IMR-90 (cell line): ENCODE measurements around the gene THRAP3. TPM values are rescaled to one million over a fixed set of nuclear protein-coding genes. Genes with fewer than 3 reads are reported as not detected.

Source experiments
- ATAC-seq: fragments of 200-7000 bp; cut with Tn5 transposase; 2 replicates; pipeline ENCODE4 v1.9.1; 2020; ENCODE audit warnings: low read depth, mild to moderate bottlenecking, moderate library complexity
- BruUV-seq: library from RNA; stranded (reverse); fragments of 400-500 nt; replicated peaks from 2 replicates; lab custom pipeline; 2021; lab: Mats Ljungman, UMichigan
- CTCF ChIA-PET: fragments of 300-600 bp; formaldehyde crosslinking; extraction: SDS; loops from one replicate; lab custom pipeline; 2021; ENCODE audit warnings: antibody characterized with exemption; lab: Yijun Ruan, JAX
- POLR2A ChIA-PET: fragments of 300-600 bp; sonication (Branson Sonifier 250); formaldehyde crosslinking; loops from one replicate; lab custom pipeline; 2022; ENCODE audit warnings: antibody characterized with exemption; ENCODE audit not compliant: unreplicated experiment; lab: Charles Lee
- DNase-seq: peaks from one replicate; pipeline ENCODE4 v3.0.0; 2013
- H2AFZ ChIP-seq: replicated peaks from 2 replicates; pipeline ENCODE3; 2013; ENCODE audit warnings: low read length, mild to moderate bottlenecking; ENCODE audit not compliant: poor library complexity
- H2AK5ac ChIP-seq: 2 replicates; pipeline ENCODE4 v1.6.1; 2013; ENCODE audit warnings: low read depth, low read length, inconsistent platforms
- H2AK9ac ChIP-seq: replicated peaks from 2 replicates; pipeline ENCODE3; 2013; ENCODE audit warnings: mild to moderate bottlenecking, low read depth, low read length, moderate library complexity; ENCODE audit not compliant: poor library complexity
- H2BK120ac ChIP-seq: 2 replicates; pipeline ENCODE4 v1.6.1; 2013; ENCODE audit warnings: low read depth, low read length, inconsistent platforms
- H2BK15ac ChIP-seq: 3 replicates; pipeline ENCODE4 v1.6.1; 2013; ENCODE audit warnings: low read depth, low read length, inconsistent platforms
- H2BK20ac ChIP-seq: 2 replicates; pipeline ENCODE4 v1.6.1; 2013; ENCODE audit warnings: low read depth, mild to moderate bottlenecking, inconsistent platforms, low read length, moderate library complexity
- H2BK5ac ChIP-seq: 2 replicates; pipeline ENCODE4 v1.6.1; 2013; ENCODE audit warnings: mild to moderate bottlenecking, low read depth, low read length, inconsistent platforms; ENCODE audit not compliant: poor library complexity, severe bottlenecking
- H3K14ac ChIP-seq: replicated peaks from 2 replicates; pipeline ENCODE4 v1.6.1; 2013; ENCODE audit warnings: low read depth, low read length, inconsistent platforms
- H3K18ac ChIP-seq: 2 replicates; pipeline ENCODE4 v1.6.1; 2013; ENCODE audit warnings: low read depth, low read length, control low read depth
- H3K23ac ChIP-seq: 2 replicates; pipeline ENCODE4 v1.6.1; 2013; ENCODE audit warnings: low read depth, low read length, inconsistent platforms
- H3K27ac ChIP-seq: 2 replicates; pipeline ENCODE4 v1.5.1; 2013; ENCODE audit warnings: mild to moderate bottlenecking, control low read depth, low read length; ENCODE audit not compliant: insufficient read depth
- H3K27me3 ChIP-seq: 2 replicates; pipeline ENCODE4 v1.6.1; 2013; ENCODE audit warnings: low read length; ENCODE audit not compliant: control insufficient read depth, insufficient read depth
- H3K36me3 ChIP-seq: 2 replicates; pipeline ENCODE4 v1.6.1; 2013; ENCODE audit warnings: low read length, mixed read lengths; ENCODE audit not compliant: control insufficient read depth, insufficient read depth
- H3K4ac ChIP-seq: 2 replicates; pipeline ENCODE4 v1.6.1; 2013; ENCODE audit warnings: low read depth, low read length, inconsistent platforms
- H3K4me1 ChIP-seq: 2 replicates; pipeline ENCODE4 v1.6.1; 2013; ENCODE audit warnings: low read length, mixed read lengths; ENCODE audit not compliant: control insufficient read depth, insufficient read depth
- H3K4me2 ChIP-seq: 2 replicates; pipeline ENCODE4 v1.6.1; 2013; ENCODE audit warnings: low read depth, mild to moderate bottlenecking, control low read depth, low read length, moderate library complexity
- H3K4me3 ChIP-seq: 2 replicates; pipeline ENCODE4 v1.5.1; 2013; ENCODE audit warnings: low read depth, mild to moderate bottlenecking, control low read depth, low read length, moderate library complexity; ENCODE audit not compliant: insufficient read depth
- H3K56ac ChIP-seq: 2 replicates; pipeline ENCODE4 v1.6.1; 2013; ENCODE audit warnings: low read length, inconsistent platforms; ENCODE audit not compliant: insufficient read depth; ENCODE audit errors: extremely low read depth
- H3K79me1 ChIP-seq, 2 experiments: 2 replicates each; pipeline ENCODE4 v1.6.1; 2013; ENCODE audit warnings: low read length in 2 of 2, inconsistent platforms in 1 of 2, low read depth in 1 of 2
- H3K9ac ChIP-seq: 2 replicates; pipeline ENCODE4 v1.6.1; 2013; ENCODE audit warnings: low read depth, low read length, control low read depth
- H3K9me1 ChIP-seq: 2 replicates; pipeline ENCODE4 v1.6.1; 2013; ENCODE audit warnings: low read length, inconsistent platforms; ENCODE audit not compliant: insufficient read depth
- H3K9me3 ChIP-seq: 2 replicates; pipeline ENCODE4 v1.6.1; 2013; ENCODE audit warnings: low read length; ENCODE audit not compliant: control insufficient read depth, insufficient read depth
- H4K20me1 ChIP-seq: 2 replicates; pipeline ENCODE4 v1.6.1; 2013; ENCODE audit warnings: low read length, inconsistent platforms; ENCODE audit not compliant: insufficient read depth
- H4K5ac ChIP-seq: 2 replicates; pipeline ENCODE4 v1.6.1; 2013; ENCODE audit warnings: mild to moderate bottlenecking, low read depth, low read length, control low read depth
- H4K8ac ChIP-seq, 2 experiments: 2 replicates each; pipeline ENCODE4 v1.6.1; 2013; ENCODE audit warnings: low read depth in 2 of 2, low read length in 2 of 2, control low read depth in 1 of 2, inconsistent platforms in 1 of 2
- H4K91ac ChIP-seq: 2 replicates; pipeline ENCODE4 v1.6.1; 2013; ENCODE audit warnings: low read depth, low read length, inconsistent platforms; ENCODE audit not compliant: insufficient read depth
- CEBPB ChIP-seq: IDR thresholded peaks from 2 replicates; pipeline ENCODE4 v1.6.1; 2012; ENCODE audit warnings: low read depth, low read length, improper control_type of control experiment
- CHD1 ChIP-seq: IDR thresholded peaks from 2 replicates; pipeline ENCODE4 v1.6.1; 2012; ENCODE audit warnings: low read depth, low read length, improper control_type of control experiment
- FOS ChIP-seq: fragments of 150-350 bp; IDR thresholded peaks from 2 replicates; pipeline ENCODE4 v1.6.1; 2016; ENCODE audit warnings: low read depth, low read length
- MAFK ChIP-seq: IDR thresholded peaks from 2 replicates; pipeline ENCODE4 v1.6.1; 2012; ENCODE audit warnings: low read depth, low read length, improper control_type of control experiment
- MAZ ChIP-seq: IDR thresholded peaks from 2 replicates; pipeline ENCODE4 v1.6.1; 2012; ENCODE audit warnings: low read depth, mild to moderate bottlenecking, low read length, improper control_type of control experiment, moderate library complexity, borderline replicate concordance
- MXI1 ChIP-seq: IDR thresholded peaks from 2 replicates; pipeline ENCODE4 v1.6.1; 2012; ENCODE audit warnings: low read depth, mild to moderate bottlenecking, low read length, moderate library complexity, borderline replicate concordance
- NFE2L2 ChIP-seq: fragments of 150-350 bp; IDR thresholded peaks from 2 replicates; pipeline ENCODE4 v1.6.1; 2016; ENCODE audit warnings: low read depth, mild to moderate bottlenecking, low read length
- RCOR1 ChIP-seq: IDR thresholded peaks from 2 replicates; pipeline ENCODE4 v1.6.1; 2012; ENCODE audit warnings: mild to moderate bottlenecking, low read length, improper control_type of control experiment; ENCODE audit not compliant: insufficient replicate concordance
- RFX5 ChIP-seq: IDR thresholded peaks from 2 replicates; pipeline ENCODE4 v1.8.0; 2012; ENCODE audit warnings: low read depth, mild to moderate bottlenecking, low read length, moderate library complexity
- SMC3 ChIP-seq: fragments of 150-350 bp; IDR thresholded peaks from 2 replicates; pipeline ENCODE4 v1.6.1; 2016; ENCODE audit warnings: low read depth, mild to moderate bottlenecking, antibody characterized with exemption, low read length, moderate library complexity
- USF2 ChIP-seq: fragments of 150-350 bp; IDR thresholded peaks from 2 replicates; pipeline ENCODE4 v1.6.1; 2017; ENCODE audit warnings: mild to moderate bottlenecking, antibody characterized with exemption, low read length, low read depth
- WGBS, 2 experiments: methylation state at CpG; one replicate each; pipeline versions ENCODE4 v1.1.5 to v1.1.7; 2013; ENCODE audit warnings: missing lambda C conversion rate in 2 of 2; ENCODE audit not compliant: insufficient read length in 1 of 2; ENCODE audit errors: extremely low coverage in 2 of 2; 5-methylcytosine and 5-hydroxymethylcytosine counted together
- dilution Hi-C: fragments of 300-500 bp; cut with HindIII; formaldehyde crosslinking; loops from one replicate; pipeline ENCODE4 v1.14.3; 2018; ENCODE audit warnings: low sequenced_read_pairs; ENCODE audit not compliant: unreplicated experiment
- in situ Hi-C: fragments of 300-500 bp; cut with MboI; formaldehyde crosslinking; loops from 3 replicates; pipeline ENCODE4 v1.14.3; 2019; ENCODE audit warnings: low sequenced_read_pairs, inconsistent platforms, mixed read lengths
- intact Hi-C: fragments of 100-400 bp; cut with micrococcal nuclease; formaldehyde crosslinking; loops from 2 replicates; pipeline ENCODE4 v1.10.0; 2022
- polyA plus RNA-seq, 3 experiments: library from polyadenylated mRNA; depleted of rRNA; stranded (reverse); fragments of >200 nt; gene quantifications; 2 replicates each; pipeline ENCODE4 v1.2.3, GENCODE V29; 2012; ENCODE audit warnings: low replicate concordance in 1 of 3
- total RNA-seq: library from RNA; depleted of rRNA; stranded (reverse); fragments of >200 nt; gene quantifications from 2 replicates; pipeline ENCODE4 v1.2.3, GENCODE V29; 2012
- TF ChIP-seq, protein P1 (sequence below): conservative IDR thresholded peaks from 2 replicates; pipeline ENCODE4 v1.5.1; 2012; ENCODE audit warnings: mild to moderate bottlenecking, low read depth, low read length, improper control_type of control experiment
- TF ChIP-seq, protein P2 (sequence below): fragments of 150-350 bp; IDR thresholded peaks from 2 replicates; pipeline ENCODE4 v1.6.1; 2016; ENCODE audit warnings: low read depth, mild to moderate bottlenecking, low read length, moderate library complexity, borderline replicate concordance

The THRAP3 gene
- total and polyA plus RNA-seq, 2 of the 4 experiments (the other 2 are of a cell fraction) = 60.6 to 66.5 TPM

DNA sequence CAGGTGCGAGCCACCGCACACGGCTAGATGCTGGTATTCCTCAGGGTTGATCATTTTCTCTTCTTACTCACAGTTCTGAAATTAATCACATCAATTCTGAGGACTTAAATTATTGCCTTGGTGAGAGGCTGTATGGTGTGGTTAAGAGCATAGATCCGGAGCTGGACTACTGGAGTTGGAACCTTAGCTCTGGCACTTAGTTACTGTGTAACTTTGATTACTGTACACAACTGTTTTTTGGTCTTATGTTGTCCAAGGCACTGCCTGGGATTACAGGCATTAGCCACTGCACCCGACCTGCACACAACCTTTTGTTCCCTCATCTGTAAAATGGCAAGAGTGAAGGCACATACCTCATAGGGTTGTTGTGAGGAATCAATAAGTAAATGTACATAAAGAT is 25.6 kb upstream of the THRAP3 start:
- Histone ChIP-seq H2AK9ac (no peak overlapping the region), H3K4me1 (peaks cover 9% of the 10 kb centered on the region), H3K4me3 (no peak overlapping the region), H3K79me1 (no peaks in the 10 kb centered on the region), H2AK5ac (no peak overlapping the region), H3K27me3 (no peaks in the 10 kb centered on the region), H3K56ac (no peak overlapping the region), H4K5ac (no peak overlapping the region), H3K4me2 (no peak overlapping the region), H3K27ac (no peak overlapping the region), H3K36me3 (no peaks in the 10 kb centered on the region), H3K9ac (no peak overlapping the region), H2BK20ac (no peak overlapping the region), H4K91ac (no peak overlapping the region), H3K14ac (no peak overlapping the region), H2BK120ac (no peak overlapping the region), H3K9me1 (peaks cover 6% of the 10 kb centered on the region), H3K4ac (no peak overlapping the region), H3K9me3 (no peaks in the 10 kb centered on the region), H2BK5ac (no peak overlapping the region), H3K23ac (no peak overlapping the region), H2BK15ac (no peak overlapping the region), H2AFZ (no peak overlapping the region), H4K20me1 (no peaks in the 10 kb centered on the region), H3K18ac (no peak overlapping the region), H4K8ac (no peak overlapping the region)
- no peak for TF ChIP-seq MAFK
- TF ChIP-seq RCOR1 = no peak
- no peak for TF ChIP-seq SMC3
- TF ChIP-seq, protein P1, sequence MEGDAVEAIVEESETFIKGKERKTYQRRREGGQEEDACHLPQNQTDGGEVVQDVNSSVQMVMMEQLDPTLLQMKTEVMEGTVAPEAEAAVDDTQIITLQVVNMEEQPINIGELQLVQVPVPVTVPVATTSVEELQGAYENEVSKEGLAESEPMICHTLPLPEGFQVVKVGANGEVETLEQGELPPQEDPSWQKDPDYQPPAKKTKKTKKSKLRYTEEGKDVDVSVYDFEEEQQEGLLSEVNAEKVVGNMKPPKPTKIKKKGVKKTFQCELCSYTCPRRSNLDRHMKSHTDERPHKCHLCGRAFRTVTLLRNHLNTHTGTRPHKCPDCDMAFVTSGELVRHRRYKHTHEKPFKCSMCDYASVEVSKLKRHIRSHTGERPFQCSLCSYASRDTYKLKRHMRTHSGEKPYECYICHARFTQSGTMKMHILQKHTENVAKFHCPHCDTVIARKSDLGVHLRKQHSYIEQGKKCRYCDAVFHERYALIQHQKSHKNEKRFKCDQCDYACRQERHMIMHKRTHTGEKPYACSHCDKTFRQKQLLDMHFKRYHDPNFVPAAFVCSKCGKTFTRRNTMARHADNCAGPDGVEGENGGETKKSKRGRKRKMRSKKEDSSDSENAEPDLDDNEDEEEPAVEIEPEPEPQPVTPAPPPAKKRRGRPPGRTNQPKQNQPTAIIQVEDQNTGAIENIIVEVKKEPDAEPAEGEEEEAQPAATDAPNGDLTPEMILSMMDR = no peak
- TF ChIP-seq MXI1 = no peak
- TF ChIP-seq CHD1 = no peak
- TF ChIP-seq CEBPB = no peak
- TF ChIP-seq, protein P2, sequence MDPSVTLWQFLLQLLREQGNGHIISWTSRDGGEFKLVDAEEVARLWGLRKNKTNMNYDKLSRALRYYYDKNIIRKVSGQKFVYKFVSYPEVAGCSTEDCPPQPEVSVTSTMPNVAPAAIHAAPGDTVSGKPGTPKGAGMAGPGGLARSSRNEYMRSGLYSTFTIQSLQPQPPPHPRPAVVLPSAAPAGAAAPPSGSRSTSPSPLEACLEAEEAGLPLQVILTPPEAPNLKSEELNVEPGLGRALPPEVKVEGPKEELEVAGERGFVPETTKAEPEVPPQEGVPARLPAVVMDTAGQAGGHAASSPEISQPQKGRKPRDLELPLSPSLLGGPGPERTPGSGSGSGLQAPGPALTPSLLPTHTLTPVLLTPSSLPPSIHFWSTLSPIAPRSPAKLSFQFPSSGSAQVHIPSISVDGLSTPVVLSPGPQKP = no peak
- no peak for TF ChIP-seq MAZ
- TF ChIP-seq NFE2L2 = no peak
- no peak for TF ChIP-seq RFX5
- no peak for TF ChIP-seq USF2
- TF ChIP-seq FOS = no peak
- ATAC-seq = no peak
- dilution Hi-C loops (no loop called here), intact Hi-C loops (no loop called here), in situ Hi-C loops (no loop called here)
- CTCF ChIA-PET = no interaction called here
- no TSS peak for BruUV-seq
- DNase-seq = no peak
- POLR2A ChIA-PET = no interaction called here
- 100% methylated on average over 1 of the region's 5 CpGs; no CpG with 5 or more reads in 1 of the 2 experiments for WGBS, 2 experiments
